Measurements from ENCODE around the gene HAUS5. TPM values are rescaled to one million over a fixed set of nuclear protein-coding genes. Genes with fewer than 3 reads are reported as not detected.

The HAUS5 gene
- polyA plus RNA-seq, 1 donor (not counting 4 experiments of a cell fraction or from before 2014, with no cell fraction given): 3.7 TPM

DNA sequence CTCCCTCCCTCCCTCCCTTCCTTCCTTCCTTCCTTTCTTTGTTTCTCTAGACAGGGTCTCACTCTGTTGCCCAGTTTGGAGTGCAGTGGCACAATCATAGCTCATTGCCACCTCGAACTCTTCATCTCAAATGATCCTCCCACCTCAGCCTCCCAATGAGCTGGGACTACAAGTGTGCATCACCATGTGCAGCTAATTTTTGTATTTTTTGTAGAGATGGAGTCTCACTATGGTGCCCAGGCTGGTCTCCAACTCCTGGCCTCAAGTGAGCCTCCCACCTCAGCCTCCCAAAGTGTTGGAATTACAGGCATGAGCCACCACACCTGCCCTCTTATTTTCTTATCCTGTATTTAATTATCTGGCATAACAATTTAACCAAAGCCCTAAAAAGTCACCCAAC, 58.2 kb downstream of the HAUS5 start:
- Histone ChIP-seq H3K4me1 (ENCODE audit: control insufficient read depth, extremely low read depth, insufficient read depth, low read length) (peaks cover 7% of the 10 kb centered on the region), H3K9ac (ENCODE audit: control insufficient read depth, extremely low read depth, insufficient read depth, low read length) (no peak overlapping the region), H2AFZ (ENCODE audit: control insufficient read depth, low read length) (no peak overlapping the region), H3K79me2 (ENCODE audit: control insufficient read depth, insufficient read depth, low read length) (no peaks in the 10 kb centered on the region), H4K20me1 (ENCODE audit: control insufficient read depth, extremely low read depth, insufficient read depth, low read length) (no peaks in the 10 kb centered on the region), H3K9me3 (ENCODE audit: control insufficient read depth, low read depth, low read length) (no peaks in the 10 kb centered on the region), H3K9me1 (ENCODE audit: control insufficient read depth, extremely low read depth, insufficient read depth, low read length) (no peaks in the 10 kb centered on the region), H3K27me3 (ENCODE audit: control insufficient read depth, extremely low read depth, insufficient read depth, low read length) (peaks cover 13% of the 10 kb centered on the region), H3K36me3 (ENCODE audit: control insufficient read depth in 2 of 2, extremely low read depth in 1 of 2, insufficient read depth in 2 of 2, low read length in 2 of 2) (no peaks in the 10 kb centered on the region), H3K27ac (ENCODE audit: control insufficient read depth, insufficient read depth, low read length) (no peak overlapping the region), H3K4me3 (ENCODE audit: control insufficient read depth in 2 of 3, extremely low read depth in 1 of 3, insufficient read depth in 2 of 3, low read depth in 1 of 3, low read length in 3 of 3) (no peak overlapping the region), H3K4me2 (ENCODE audit: control insufficient read depth, extremely low read depth, insufficient read depth, low read depth, low read length) (no peak overlapping the region)
- dilution Hi-C loops (cut with MboI; ENCODE audit: extremely low pct_ligation_motif_present, low sequenced_read_pairs): no loop called here
- DNase-seq (ENCODE audit: low read depth, low spot score) (no peak), FAIRE-seq (no peak)
- TF ChIP-seq CTCF (optimal IDR thresholded peaks at IDR 0.05 in 1 of 3, IDR thresholded peaks at IDR 0.05 in 1 of 3, conservative IDR thresholded peaks at IDR 0.05 in 1 of 3; ENCODE audit: extremely low read depth in 1 of 3, insufficient read depth in 2 of 3, low read length in 3 of 3): no peak

GRCh38 chr19:35671818-35672217, 59.3 kb downstream of the HAUS5 start:
- Histone ChIP-seq H3K9me1 (ENCODE audit: control insufficient read depth, extremely low read depth, insufficient read depth, low read length) (no peaks in the 10 kb centered on the region), H3K27ac (ENCODE audit: control insufficient read depth, insufficient read depth, low read length) (no peak overlapping the region), H3K9me3 (ENCODE audit: control insufficient read depth, low read depth, low read length) (no peaks in the 10 kb centered on the region), H3K4me3 (ENCODE audit: control insufficient read depth in 2 of 3, extremely low read depth in 1 of 3, insufficient read depth in 2 of 3, low read depth in 1 of 3, low read length in 3 of 3) (no peak overlapping the region), H3K79me2 (ENCODE audit: control insufficient read depth, insufficient read depth, low read length) (no peaks in the 10 kb centered on the region), H3K4me1 (ENCODE audit: control insufficient read depth, extremely low read depth, insufficient read depth, low read length) (peaks cover 7% of the 10 kb centered on the region), H3K9ac (ENCODE audit: control insufficient read depth, extremely low read depth, insufficient read depth, low read length) (no peak overlapping the region), H2AFZ (ENCODE audit: control insufficient read depth, low read length) (no peak overlapping the region), H3K36me3 (ENCODE audit: control insufficient read depth in 2 of 2, extremely low read depth in 1 of 2, insufficient read depth in 2 of 2, low read length in 2 of 2) (no peaks in the 10 kb centered on the region), H3K4me2 (ENCODE audit: control insufficient read depth, extremely low read depth, insufficient read depth, low read depth, low read length) (no peak overlapping the region), H3K27me3 (ENCODE audit: control insufficient read depth, extremely low read depth, insufficient read depth, low read length) (peaks cover 14% of the 10 kb centered on the region), H4K20me1 (ENCODE audit: control insufficient read depth, extremely low read depth, insufficient read depth, low read length) (no peaks in the 10 kb centered on the region)
- dilution Hi-C loops (cut with MboI; ENCODE audit: extremely low pct_ligation_motif_present, low sequenced_read_pairs): no loop called here
- no peak for FAIRE-seq
- no peak for DNase-seq (ENCODE audit: low read depth, low spot score)
- no peak for TF ChIP-seq CTCF (optimal IDR thresholded peaks at IDR 0.05 in 1 of 3, IDR thresholded peaks at IDR 0.05 in 1 of 3, conservative IDR thresholded peaks at IDR 0.05 in 1 of 3; ENCODE audit: extremely low read depth in 1 of 3, insufficient read depth in 2 of 3, low read length in 3 of 3)
- TF ChIP-seq EZH2 (IDR thresholded peaks at IDR 0.05; ENCODE audit: low read length): no peak

Data from keratinocyte (primary cell).